PC-9 (cell line): Measurements from ENCODE around the gene MBD3.

Experiments
- EZH2 ChIP-seq: fragments of 200-600 bp; sonication (generic); IDR thresholded peaks from 2 replicates; pipeline ENCODE4 v1.8.0; 2017; ENCODE audit warnings: antibody characterized with exemption, low read depth
- TF ChIP-seq, protein P1 (sequence below): fragments of 200-600 bp; sonication (generic); conservative IDR thresholded peaks from 2 replicates; pipeline ENCODE4 v1.6.1; 2017; ENCODE audit warnings: mixed run types, antibody characterized with exemption, mild to moderate bottlenecking, moderate library complexity

DNA sequence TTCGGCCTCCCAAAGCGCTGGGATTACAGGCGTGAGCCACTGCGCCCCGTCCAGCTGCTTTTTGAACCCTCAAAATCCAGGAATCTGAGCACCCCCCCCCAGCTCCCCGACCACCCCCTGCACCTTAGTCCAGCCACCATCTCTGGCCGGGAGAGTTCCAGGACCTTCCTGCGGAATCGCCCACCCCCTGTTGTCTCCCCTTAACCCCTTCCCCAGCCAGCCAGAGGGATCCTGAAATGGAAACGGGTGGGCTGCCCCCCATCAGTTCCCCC lies 772 bp upstream of the MBD3 start:
- TF ChIP-seq, protein P1, sequence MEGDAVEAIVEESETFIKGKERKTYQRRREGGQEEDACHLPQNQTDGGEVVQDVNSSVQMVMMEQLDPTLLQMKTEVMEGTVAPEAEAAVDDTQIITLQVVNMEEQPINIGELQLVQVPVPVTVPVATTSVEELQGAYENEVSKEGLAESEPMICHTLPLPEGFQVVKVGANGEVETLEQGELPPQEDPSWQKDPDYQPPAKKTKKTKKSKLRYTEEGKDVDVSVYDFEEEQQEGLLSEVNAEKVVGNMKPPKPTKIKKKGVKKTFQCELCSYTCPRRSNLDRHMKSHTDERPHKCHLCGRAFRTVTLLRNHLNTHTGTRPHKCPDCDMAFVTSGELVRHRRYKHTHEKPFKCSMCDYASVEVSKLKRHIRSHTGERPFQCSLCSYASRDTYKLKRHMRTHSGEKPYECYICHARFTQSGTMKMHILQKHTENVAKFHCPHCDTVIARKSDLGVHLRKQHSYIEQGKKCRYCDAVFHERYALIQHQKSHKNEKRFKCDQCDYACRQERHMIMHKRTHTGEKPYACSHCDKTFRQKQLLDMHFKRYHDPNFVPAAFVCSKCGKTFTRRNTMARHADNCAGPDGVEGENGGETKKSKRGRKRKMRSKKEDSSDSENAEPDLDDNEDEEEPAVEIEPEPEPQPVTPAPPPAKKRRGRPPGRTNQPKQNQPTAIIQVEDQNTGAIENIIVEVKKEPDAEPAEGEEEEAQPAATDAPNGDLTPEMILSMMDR, result no peak
- no peak for TF ChIP-seq EZH2
